ENCODE results near the gene VSIG10L2.

The VSIG10L2 gene

GRCh38 chr11:125935056-125935455 is 10.8 kb upstream of the VSIG10L2 start:
- TF ChIP-seq CSRNP3 (CRISPR knock-in tag; IDR thresholded peaks at IDR 0.05), result no peak
- no peak for TF ChIP-seq ZNF8 (CRISPR knock-in tag; IDR thresholded peaks at IDR 0.05)
- TF ChIP-seq PATZ1 (CRISPR knock-in tag; IDR thresholded peaks at IDR 0.05; ENCODE audit: borderline replicate concordance), result no peak
- no peak for TF ChIP-seq SNAI2 (CRISPR knock-in tag; IDR thresholded peaks at IDR 0.05)
- no peak for TF ChIP-seq GLIS3 (CRISPR knock-in tag; IDR thresholded peaks at IDR 0.05)
- no peak for TF ChIP-seq TOX (CRISPR knock-in tag; IDR thresholded peaks at IDR 0.05; ENCODE audit: borderline replicate concordance)
- no peak for TF ChIP-seq TCF4 (CRISPR knock-in tag; IDR thresholded peaks at IDR 0.05; ENCODE audit: borderline replicate concordance)
- TF ChIP-seq ESRRG (CRISPR knock-in tag; IDR thresholded peaks at IDR 0.05), result no peak
- peak; percentile 58 for ATAC-seq

- TF ChIP-seq, protein P1, sequence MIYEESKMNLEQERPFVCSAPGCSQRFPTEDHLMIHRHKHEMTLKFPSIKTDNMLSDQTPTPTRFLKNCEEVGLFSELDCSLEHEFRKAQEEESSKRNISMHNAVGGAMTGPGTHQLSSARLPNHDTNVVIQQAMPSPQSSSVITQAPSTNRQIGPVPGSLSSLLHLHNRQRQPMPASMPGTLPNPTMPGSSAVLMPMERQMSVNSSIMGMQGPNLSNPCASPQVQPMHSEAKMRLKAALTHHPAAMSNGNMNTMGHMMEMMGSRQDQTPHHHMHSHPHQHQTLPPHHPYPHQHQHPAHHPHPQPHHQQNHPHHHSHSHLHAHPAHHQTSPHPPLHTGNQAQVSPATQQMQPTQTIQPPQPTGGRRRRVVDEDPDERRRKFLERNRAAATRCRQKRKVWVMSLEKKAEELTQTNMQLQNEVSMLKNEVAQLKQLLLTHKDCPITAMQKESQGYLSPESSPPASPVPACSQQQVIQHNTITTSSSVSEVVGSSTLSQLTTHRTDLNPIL (CRISPR knock-in tag; IDR thresholded peaks at IDR 0.05; ENCODE audit: low read depth), result no peak
- TF ChIP-seq BACH2 (CRISPR knock-in tag; IDR thresholded peaks at IDR 0.05; ENCODE audit: borderline replicate concordance) (no peak), TCF4 (CRISPR knock-in tag; IDR thresholded peaks at IDR 0.05; ENCODE audit: borderline replicate concordance) (peak; percentile 96), SNAI2 (CRISPR knock-in tag; IDR thresholded peaks at IDR 0.05) (0 out of 2 replicates have a peak, but pooled peaks have one; percentile 41)
- TF ChIP-seq, protein P2, sequence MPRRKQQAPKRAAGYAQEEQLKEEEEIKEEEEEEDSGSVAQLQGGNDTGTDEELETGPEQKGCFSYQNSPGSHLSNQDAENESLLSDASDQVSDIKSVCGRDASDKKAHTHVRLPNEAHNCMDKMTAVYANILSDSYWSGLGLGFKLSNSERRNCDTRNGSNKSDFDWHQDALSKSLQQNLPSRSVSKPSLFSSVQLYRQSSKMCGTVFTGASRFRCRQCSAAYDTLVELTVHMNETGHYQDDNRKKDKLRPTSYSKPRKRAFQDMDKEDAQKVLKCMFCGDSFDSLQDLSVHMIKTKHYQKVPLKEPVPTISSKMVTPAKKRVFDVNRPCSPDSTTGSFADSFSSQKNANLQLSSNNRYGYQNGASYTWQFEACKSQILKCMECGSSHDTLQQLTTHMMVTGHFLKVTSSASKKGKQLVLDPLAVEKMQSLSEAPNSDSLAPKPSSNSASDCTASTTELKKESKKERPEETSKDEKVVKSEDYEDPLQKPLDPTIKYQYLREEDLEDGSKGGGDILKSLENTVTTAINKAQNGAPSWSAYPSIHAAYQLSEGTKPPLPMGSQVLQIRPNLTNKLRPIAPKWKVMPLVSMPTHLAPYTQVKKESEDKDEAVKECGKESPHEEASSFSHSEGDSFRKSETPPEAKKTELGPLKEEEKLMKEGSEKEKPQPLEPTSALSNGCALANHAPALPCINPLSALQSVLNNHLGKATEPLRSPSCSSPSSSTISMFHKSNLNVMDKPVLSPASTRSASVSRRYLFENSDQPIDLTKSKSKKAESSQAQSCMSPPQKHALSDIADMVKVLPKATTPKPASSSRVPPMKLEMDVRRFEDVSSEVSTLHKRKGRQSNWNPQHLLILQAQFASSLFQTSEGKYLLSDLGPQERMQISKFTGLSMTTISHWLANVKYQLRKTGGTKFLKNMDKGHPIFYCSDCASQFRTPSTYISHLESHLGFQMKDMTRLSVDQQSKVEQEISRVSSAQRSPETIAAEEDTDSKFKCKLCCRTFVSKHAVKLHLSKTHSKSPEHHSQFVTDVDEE (CRISPR knock-in tag; IDR thresholded peaks at IDR 0.05), result peak; percentile 90
- ATAC-seq, result peak; percentile 91
Observed at GRCh38 chr11:125935618-125936199, 10.1 kb upstream of the VSIG10L2 start.

DNA sequence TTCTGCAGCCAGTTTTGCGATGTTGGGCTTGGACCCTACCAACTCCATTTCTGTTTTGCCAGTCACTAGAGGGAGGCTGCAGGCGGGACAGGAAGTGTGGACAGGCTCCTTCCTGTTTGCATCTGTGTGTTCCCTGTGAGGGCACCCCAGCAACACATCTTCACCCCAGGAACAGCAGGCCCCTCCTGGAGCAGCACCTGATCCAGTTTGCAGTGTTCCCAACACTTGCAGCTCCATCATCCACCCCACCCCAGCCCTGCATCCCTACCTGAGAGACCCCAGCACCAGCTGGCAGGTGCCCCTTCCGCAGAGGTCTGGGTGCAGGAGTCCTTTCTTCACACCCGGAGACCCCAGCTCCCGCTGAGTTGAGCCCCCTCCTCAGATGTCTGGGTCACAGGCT is 7.4 kb upstream of the VSIG10L2 start:
- no peak for ATAC-seq

GRCh38 chr11:125939081-125939521 is 6.7 kb upstream of the VSIG10L2 start:
- ATAC-seq, result no peak
- TF ChIP-seq SNAI2 (CRISPR knock-in tag; IDR thresholded peaks at IDR 0.05) (no peak), ARNTL (CRISPR knock-in tag; IDR thresholded peaks at IDR 0.05; ENCODE audit: borderline replicate concordance, low read depth) (no peak), ZFP3 (CRISPR knock-in tag; IDR thresholded peaks at IDR 0.05) (no peak), RARB (CRISPR knock-in tag; IDR thresholded peaks at IDR 0.05) (no peak), ZC3H10 (CRISPR knock-in tag; IDR thresholded peaks at IDR 0.05) (no peak), TCF4 (CRISPR knock-in tag; IDR thresholded peaks at IDR 0.05; ENCODE audit: borderline replicate concordance) (no peak), TOX (CRISPR knock-in tag; IDR thresholded peaks at IDR 0.05; ENCODE audit: borderline replicate concordance) (no peak), GLIS3 (CRISPR knock-in tag; IDR thresholded peaks at IDR 0.05) (no peak), ZNF565 (CRISPR knock-in tag; conservative IDR thresholded peaks at IDR 0.05; ENCODE audit: low read depth) (no peak), PATZ1 (CRISPR knock-in tag; IDR thresholded peaks at IDR 0.05; ENCODE audit: borderline replicate concordance) (no peak)
- TF ChIP-seq, protein P2 (CRISPR knock-in tag; IDR thresholded peaks at IDR 0.05), result no peak

More for the DNA sequence above, 7.4 kb upstream of the VSIG10L2 start:
- TF ChIP-seq, protein P2 (CRISPR knock-in tag; IDR thresholded peaks at IDR 0.05), result no peak
- TF ChIP-seq RARB (CRISPR knock-in tag; IDR thresholded peaks at IDR 0.05), result no peak
- TF ChIP-seq TCF4 (CRISPR knock-in tag; IDR thresholded peaks at IDR 0.05; ENCODE audit: borderline replicate concordance), result no peak

Measured in SK-N-SH treated with all-trans-retinoic acid at 6 μM for 48 hours (cell line).